OCI-LY7 (cell line): ENCODE results near the gene ZNF30.

ENCODE experiments used
- CTCF ChIP-seq: fragments of 200-600 bp; sonication (generic); conservative IDR thresholded peaks from 2 replicates; pipeline ENCODE4 v1.5.1; 2014; ENCODE audit warnings: mild to moderate bottlenecking, antibody characterized with exemption, low read length, moderate library complexity, mixed read lengths
- EZH2phosphoT487 ChIP-seq: fragments of 200-600 bp; sonication (generic); IDR thresholded peaks from 2 replicates; pipeline ENCODE4 v1.6.1; 2018; ENCODE audit warnings: low read depth, borderline replicate concordance, mild to moderate bottlenecking, mixed run types, antibody characterized with exemption, low read length, moderate library complexity, mixed read lengths

- TF ChIP-seq CTCF (no peak), EZH2phosphoT487 (no peak)
Observed at GRCh38 chr19:34959021-34959420, 32.3 kb downstream of the ZNF30 start.
